OCI-LY7 (cell line): ENCODE measurements around the gene MAPT. TPM values are rescaled to one million over a fixed set of nuclear protein-coding genes. Genes with fewer than 3 reads are reported as not detected.

Experiments used
- BruUV-seq: library from RNA; stranded (reverse); fragments of 400-500 nt; replicated peaks from 2 replicates; lab custom pipeline; 2021; lab: Mats Ljungman, UMichigan
- CTCF ChIA-PET: fragments of 300-600 bp; sonication (Branson Sonifier 250); formaldehyde crosslinking; loops from one replicate; lab custom pipeline; 2022; ENCODE audit warnings: antibody characterized with exemption; ENCODE audit not compliant: unreplicated experiment; lab: Charles Lee
- POLR2A ChIA-PET: fragments of 300-600 bp; sonication (Branson Sonifier 250); formaldehyde crosslinking; loops from one replicate; lab custom pipeline; 2022; ENCODE audit warnings: antibody characterized with exemption; lab: Charles Lee
- DNase-seq: peaks from one replicate; pipeline ENCODE4 v3.0.0-alpha.2; 2015; ENCODE audit warnings: low spot score
- H2AFZ ChIP-seq: fragments of 200-600 bp; sonication (generic), shearing (Covaris generic); 2 replicates; pipeline ENCODE4 v1.6.1; 2014; ENCODE audit warnings: mild to moderate bottlenecking, antibody characterized with exemption, low read length, moderate library complexity
- H3K27ac ChIP-seq: fragments of 200-600 bp; sonication (generic); 2 replicates; pipeline ENCODE4 v1.5.1; 2014; ENCODE audit warnings: mixed run types, low read depth, mild to moderate bottlenecking, moderate library complexity, low read length, inconsistent platforms; ENCODE audit not compliant: poor library complexity, severe bottlenecking
- H3K36me3 ChIP-seq: fragments of 200-600 bp; sonication (generic); 2 replicates; pipeline ENCODE4 v1.6.1; 2014; ENCODE audit warnings: mild to moderate bottlenecking, antibody characterized with exemption, low read length, moderate library complexity, mixed read lengths; ENCODE audit not compliant: insufficient read depth
- H3K4me1 ChIP-seq: fragments of 200-600 bp; sonication (generic); 2 replicates; pipeline ENCODE4 v1.5.1; 2014; ENCODE audit warnings: mild to moderate bottlenecking, low read length; ENCODE audit not compliant: insufficient read depth, poor library complexity, severe bottlenecking
- H3K4me2 ChIP-seq: fragments of 200-600 bp; sonication (generic); 2 replicates; pipeline ENCODE4 v1.6.1; 2014; ENCODE audit warnings: mild to moderate bottlenecking, low read length
- H3K4me3 ChIP-seq: fragments of 200-600 bp; sonication (generic); 2 replicates; pipeline ENCODE4 v1.5.1; 2014; ENCODE audit warnings: mild to moderate bottlenecking, low read depth, low read length; ENCODE audit not compliant: poor library complexity, severe bottlenecking
- H3K79me2 ChIP-seq: fragments of 200-600 bp; sonication (generic); 2 replicates; pipeline ENCODE4 v1.6.1; 2016; ENCODE audit warnings: low read depth, mild to moderate bottlenecking, low read length, moderate library complexity, mixed read lengths; ENCODE audit not compliant: insufficient read depth
- H3K9me2 ChIP-seq: fragments of 200-600 bp; sonication (generic); 2 replicates; pipeline ENCODE4 v1.6.1; 2016; ENCODE audit warnings: mild to moderate bottlenecking, low read length, mixed read lengths; ENCODE audit not compliant: insufficient read depth
- H3K9me3 ChIP-seq: fragments of 200-600 bp; sonication (generic); 2 replicates; pipeline ENCODE4 v1.6.1; 2014; ENCODE audit warnings: mild to moderate bottlenecking, mixed run types, low read length, mixed read lengths
- H4K20me1 ChIP-seq: fragments of 200-600 bp; sonication (generic); 2 replicates; pipeline ENCODE4 v1.6.1; 2014; ENCODE audit warnings: mild to moderate bottlenecking, antibody characterized with exemption, low read length, moderate library complexity, mixed read lengths; ENCODE audit not compliant: insufficient read depth
- CTCF ChIP-seq: fragments of 200-600 bp; sonication (generic); conservative IDR thresholded peaks from 2 replicates; pipeline ENCODE4 v1.5.1; 2014; ENCODE audit warnings: mild to moderate bottlenecking, antibody characterized with exemption, low read length, moderate library complexity, mixed read lengths
- EZH2phosphoT487 ChIP-seq: fragments of 200-600 bp; sonication (generic); IDR thresholded peaks from 2 replicates; pipeline ENCODE4 v1.6.1; 2018; ENCODE audit warnings: low read depth, borderline replicate concordance, mild to moderate bottlenecking, mixed run types, antibody characterized with exemption, low read length, moderate library complexity, mixed read lengths
- intact Hi-C: fragments of 100-400 bp; cut with micrococcal nuclease; formaldehyde crosslinking; loops from one replicate; pipeline ENCODE4 v1.10.0; 2022; ENCODE audit not compliant: unreplicated experiment
- total RNA-seq, 2 experiments: library from RNA; depleted of rRNA in 1 of 2; stranded (reverse); fragments of >200 nt in 1 of 2; shearing (Covaris generic) in 1 of 2; gene quantifications; 2 replicates each; pipeline ENCODE4 v1.2.3, GENCODE V29; 2014 to 2022

MAPT gene
- total RNA-seq, 2 experiments from 2014 or later: 0.44 TPM; not detected in 1

DNA sequence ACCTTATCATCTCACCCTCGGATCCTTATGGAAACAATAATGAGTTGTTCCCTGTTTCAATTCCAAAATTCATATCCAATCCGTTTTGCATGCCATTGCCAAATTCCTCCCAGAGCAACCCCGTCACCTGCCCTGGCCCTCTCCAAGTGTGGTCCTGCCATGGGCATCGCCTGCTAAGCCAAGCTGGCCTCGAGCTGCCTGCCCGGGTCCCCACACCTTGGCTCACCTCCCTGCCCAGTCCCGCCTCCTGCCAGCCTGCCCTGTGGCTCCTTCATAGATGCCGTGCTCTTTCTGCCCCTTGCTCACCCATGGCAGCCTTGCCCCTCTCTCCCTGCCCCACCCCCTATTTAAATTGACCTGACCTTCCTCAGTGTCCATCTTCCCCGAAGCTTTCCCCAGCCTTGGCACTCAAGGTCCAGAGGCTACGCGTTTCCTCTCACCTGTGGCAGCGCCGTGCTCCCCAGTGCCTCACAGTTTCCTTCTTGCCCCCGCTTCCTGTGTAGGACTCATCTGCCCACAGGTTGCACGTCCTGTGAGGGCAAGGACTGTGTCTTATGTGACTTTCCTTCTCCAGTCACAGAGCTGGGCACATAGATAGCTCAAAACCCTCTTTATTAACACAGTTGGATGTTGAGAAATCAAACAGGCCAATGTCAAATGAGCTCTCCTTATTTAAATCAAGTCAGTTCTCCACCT lies 12.7 kb downstream of the MAPT start:
- TF ChIP-seq EZH2phosphoT487 (no peak), CTCF (no peak)
- Histone ChIP-seq H2AFZ (no peak overlapping the region), H3K9me3 (0 out of 2 replicates have a peak, but pooled peaks cover 2% of the 10 kb centered on the region), H3K4me3 (no peak overlapping the region), H3K4me2 (no peak overlapping the region), H3K79me2 (no peaks in the 10 kb centered on the region), H3K36me3 (no peaks in the 10 kb centered on the region), H3K4me1 (no peaks in the 10 kb centered on the region), H4K20me1 (no peaks in the 10 kb centered on the region), H3K9me2 (no peaks in the 10 kb centered on the region), H3K27ac (no peak overlapping the region)
- ChIA-PET POLR2A (no interaction called here), CTCF (no interaction called here)
- intact Hi-C loops: no loop called here
- no TSS peak for BruUV-seq
- no peak for DNase-seq

- POLR2A ChIA-PET: no interaction called here
These were observed 13.5 kb downstream of the MAPT start for GRCh38 chr17:45907750-45908395.

More at GRCh38 chr17:45907750-45908395, 13.5 kb downstream of the MAPT start:
- no peak for DNase-seq
- Histone ChIP-seq H3K4me2 (no peak overlapping the region), H3K9me3 (0 out of 2 replicates have a peak, but pooled peaks cover 9% of the 10 kb centered on the region), H3K36me3 (no peaks in the 10 kb centered on the region), H4K20me1 (no peaks in the 10 kb centered on the region), H3K9me2 (no peaks in the 10 kb centered on the region), H3K4me3 (no peak overlapping the region), H3K27ac (no peak overlapping the region), H2AFZ (no peak overlapping the region), H3K4me1 (no peaks in the 10 kb centered on the region), H3K79me2 (no peaks in the 10 kb centered on the region)
- no TSS peak for BruUV-seq
- intact Hi-C loops: no loop called here
- TF ChIP-seq EZH2phosphoT487 (no peak), CTCF (no peak)
- CTCF ChIA-PET: no interaction called here
